Neural crest cell (in vitro differentiated cells): ENCODE results near the gene GUF1. TPM values are rescaled to one million over a fixed set of nuclear protein-coding genes. Genes with fewer than 3 reads are reported as not detected.

ENCODE experiments used
- DNase-seq: peaks from one replicate; pipeline ENCODE4 v3.0.0; 2021; ENCODE audit warnings: low read depth, mixed read lengths, low spot score
- H3K27ac Mint-ChIP-seq: one replicate; pipeline ENCODE4 v1.8.0; 2021; ENCODE audit warnings: mild to moderate bottlenecking, mixed read lengths; ENCODE audit not compliant: unreplicated experiment
- H3K27me3 Mint-ChIP-seq: 2 replicates; pipeline ENCODE4 v1.8.0; 2021; ENCODE audit warnings: low read depth, mild to moderate bottlenecking, mixed read lengths
- H3K36me3 Mint-ChIP-seq: 2 replicates; pipeline ENCODE4 v1.8.0; 2021; ENCODE audit warnings: low read depth, mild to moderate bottlenecking, mixed read lengths
- H3K4me1 Mint-ChIP-seq: 2 replicates; pipeline ENCODE4 v1.8.0; 2021; ENCODE audit warnings: mixed read lengths
- H3K4me3 Mint-ChIP-seq: one replicate; pipeline ENCODE4 v1.8.0; 2021; ENCODE audit warnings: mild to moderate bottlenecking, mixed read lengths
- H3K9me3 Mint-ChIP-seq: 2 replicates; pipeline ENCODE4 v1.8.0; 2021; ENCODE audit warnings: mixed read lengths
- CTCF ChIP-seq: fragments of 200-600 bp; sonication (generic); conservative IDR thresholded peaks from 2 replicates; pipeline ENCODE4 v1.5.0; 2021; ENCODE audit warnings: antibody characterized with exemption, mild to moderate bottlenecking
- total RNA-seq: library from RNA; stranded (reverse); gene quantifications from 2 replicates; pipeline ENCODE4 v1.2.1, GENCODE V29; 2021

Gene GUF1
- total RNA-seq, 1 donor from 2014 or later, result 30.2 TPM

DNA sequence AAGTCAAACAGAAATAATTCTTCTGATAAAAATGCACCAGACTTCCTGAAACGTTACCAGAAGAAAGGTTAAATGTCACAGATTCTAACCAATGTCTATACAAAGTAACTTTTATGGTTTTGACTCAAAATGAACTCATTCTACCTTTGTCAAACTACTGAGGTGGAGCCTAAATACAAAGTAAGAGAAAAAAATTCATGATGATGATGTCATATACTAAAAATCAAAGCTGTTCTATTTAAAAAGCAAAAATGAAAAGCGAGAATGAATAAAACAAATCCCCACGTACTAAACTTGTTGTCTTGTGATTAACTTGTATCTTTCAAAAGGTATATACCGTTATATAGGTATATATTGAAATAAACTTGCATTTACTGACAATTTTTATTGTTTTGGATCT, 26.5 kb downstream of the GUF1 start:
- H3K36me3 Mint-ChIP-seq, result no peaks in the 10 kb centered on the region
- H3K27me3 Mint-ChIP-seq, result no peaks in the 10 kb centered on the region
- H3K4me3 Mint-ChIP-seq, result no peak overlapping the region
- TF ChIP-seq CTCF, result no peak
- DNase-seq, result no peak
- H3K27ac Mint-ChIP-seq, result no peak overlapping the region
- no peaks in the 10 kb centered on the region for H3K9me3 Mint-ChIP-seq
- no peaks in the 10 kb centered on the region for H3K4me1 Mint-ChIP-seq

DNA sequence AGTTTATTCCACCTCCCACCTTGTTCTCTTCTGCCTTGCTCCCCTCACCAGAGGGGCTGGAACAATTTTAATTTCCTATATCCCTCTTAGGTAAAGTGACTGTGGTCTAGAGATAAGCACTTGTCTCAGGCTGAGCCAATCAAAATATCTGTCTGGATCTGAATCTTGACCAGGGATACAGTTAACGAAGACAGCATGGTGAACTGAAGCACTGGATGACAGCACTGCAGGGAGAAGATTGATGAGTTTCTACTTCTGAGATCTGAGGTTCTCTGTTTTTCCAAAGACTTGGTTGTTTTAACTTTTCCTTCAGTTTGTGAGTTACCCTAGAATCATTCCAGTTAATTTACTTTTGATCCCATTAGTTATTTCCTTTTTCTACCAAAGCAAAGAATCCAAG, 34.9 kb downstream of the GUF1 start:
- Mint-ChIP-seq H3K4me3 (no peak overlapping the region), H3K4me1 (no peaks in the 10 kb centered on the region), H3K9me3 (no peaks in the 10 kb centered on the region), H3K36me3 (peaks cover 3% of the 10 kb centered on the region), H3K27me3 (no peaks in the 10 kb centered on the region), H3K27ac (no peak overlapping the region)
- no peak for DNase-seq
- TF ChIP-seq CTCF, result no peak

GRCh38 chr4:44716597-44716996, 38.4 kb downstream of the GUF1 start:
- Mint-ChIP-seq H3K27me3 (no peaks in the 10 kb centered on the region), H3K4me3 (no peak overlapping the region), H3K9me3 (no peaks in the 10 kb centered on the region), H3K27ac (no peak overlapping the region), H3K4me1 (no peaks in the 10 kb centered on the region), H3K36me3 (peaks cover 3% of the 10 kb centered on the region)
- DNase-seq, result no peak
- no peak for TF ChIP-seq CTCF

DNA sequence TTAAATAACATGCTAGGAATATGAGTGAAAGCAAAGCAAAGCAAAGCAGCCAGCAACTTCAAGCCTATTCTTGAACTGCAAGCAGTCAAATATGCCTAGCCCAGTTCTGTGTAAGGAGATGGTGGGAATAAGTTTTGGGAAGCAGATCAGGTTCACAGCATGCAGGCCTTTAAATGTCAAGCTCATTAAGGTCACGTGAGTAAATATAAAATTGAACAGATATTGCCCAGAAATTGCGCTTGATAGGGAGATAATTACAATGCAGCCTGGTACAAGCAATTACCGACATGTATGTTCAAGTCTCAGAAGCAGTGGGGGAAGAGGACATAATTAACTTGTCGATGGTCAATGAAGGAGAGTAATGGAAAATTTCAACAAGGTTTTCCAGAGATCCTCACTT, 42.2 kb downstream of the GUF1 start:
- Mint-ChIP-seq H3K4me3 (no peak overlapping the region), H3K27ac (no peak overlapping the region), H3K9me3 (no peaks in the 10 kb centered on the region), H3K27me3 (no peaks in the 10 kb centered on the region), H3K36me3 (no peaks in the 10 kb centered on the region), H3K4me1 (peaks cover 12% of the 10 kb centered on the region)
- no peak for DNase-seq
- no peak for TF ChIP-seq CTCF

DNA sequence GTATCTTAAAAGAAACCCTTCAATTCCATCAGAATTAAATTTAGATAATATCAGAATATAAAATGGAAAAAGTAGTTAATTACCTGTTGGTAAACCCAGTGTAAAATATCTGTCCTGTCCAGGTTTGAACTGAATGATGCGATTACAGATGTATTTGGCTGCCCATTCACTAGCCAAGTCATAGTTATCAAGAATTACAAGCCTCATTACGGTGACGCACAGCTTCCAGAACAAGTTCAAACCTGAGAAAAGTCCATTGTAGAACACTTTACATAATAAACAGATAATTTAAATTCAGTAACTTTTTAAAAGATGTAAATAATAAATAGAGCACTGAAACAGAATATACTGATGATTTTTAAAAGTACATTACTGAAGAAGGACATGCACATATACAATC, 43.8 kb downstream of the GUF1 start:
- no peak overlapping the region for H3K27ac Mint-ChIP-seq
- no peak for DNase-seq
- no peaks in the 10 kb centered on the region for H3K27me3 Mint-ChIP-seq
- peaks cover 22% of the 10 kb centered on the region for H3K4me1 Mint-ChIP-seq
- H3K4me3 Mint-ChIP-seq, result no peak overlapping the region
- no peak for TF ChIP-seq CTCF
- no peaks in the 10 kb centered on the region for H3K36me3 Mint-ChIP-seq
- no peaks in the 10 kb centered on the region for H3K9me3 Mint-ChIP-seq

- H3K4me3 Mint-ChIP-seq, result peak overlapping the region; percentile 80
- H3K27ac Mint-ChIP-seq, result peak overlapping the region; percentile 94
- no peak for DNase-seq
These were observed 46.9 kb downstream of the GUF1 start for GRCh38 chr4:44725166-44725565.

More at GRCh38 chr4:44725166-44725565, 46.9 kb downstream of the GUF1 start:
- Mint-ChIP-seq H3K36me3 (no peaks in the 10 kb centered on the region), H3K4me1 (peaks cover 22% of the 10 kb centered on the region), H3K27me3 (no peaks in the 10 kb centered on the region), H3K9me3 (no peaks in the 10 kb centered on the region)
- TF ChIP-seq CTCF, result no peak
